ENCODE measurements around the gene TSNAXIP1. TPM values are rescaled to one million over a fixed set of nuclear protein-coding genes. Genes with fewer than 3 reads are reported as not detected.
"Not testable (repeated sequence)": the region's sequence is repeated elsewhere in the genome, so short reads cannot be mapped to it uniquely, and the experiment has no call there.

The TSNAXIP1 gene
- total and polyA plus RNA-seq, 2 experiments from 2014 or later: 0.65 to 1.2 TPM

- Histone ChIP-seq H3K9me2 (ENCODE audit: insufficient read depth) (no peaks in the 10 kb centered on the region), H2AFZ (no peak overlapping the region), H3K9me3 (ENCODE audit: low read depth) (no peaks in the 10 kb centered on the region), H3F3A (ENCODE audit: insufficient read depth) (no peaks in the 10 kb centered on the region), H4K20me1 (ENCODE audit: insufficient read depth) (no peaks in the 10 kb centered on the region), H3K27me3 (replicated peaks; ENCODE audit: insufficient read depth) (no peaks in the 10 kb centered on the region), H3K36me3 (ENCODE audit: low read depth) (peaks cover 6% of the 10 kb centered on the region; the same call in 1 of the 2 replicates), H3K4me1 (ENCODE audit: insufficient read depth) (peaks cover 6% of the 10 kb centered on the region), H3K9ac (no peak overlapping the region), H3K4me2 (ENCODE audit: unreplicated experiment) (no peak overlapping the region), H3K4me3 (no peak overlapping the region), H3K27ac (no peak overlapping the region), H3K79me2 (ENCODE audit: insufficient read depth) (peaks cover 27% of the 10 kb centered on the region)
- DNase-seq: no peak
- TF ChIP-seq EZH2phosphoT487 (IDR thresholded peaks at IDR 0.05; ENCODE audit: insufficient read depth, low read depth): no peak
- no peak for TF ChIP-seq EZH2 (IDR thresholded peaks at IDR 0.05; ENCODE audit: insufficient read depth, poor library complexity, severe bottlenecking)
- in situ Hi-C loops (cut with MboI): no loop called here
- 50 to 81% methylated on average over 1 to 4 of the region's 4 CpGs for WGBS, 2 experiments (ENCODE audit: low coverage in 1 of 2, low lambda C conversion rate in 2 of 2, missing lambda C conversion rate in 2 of 2)
Measured at GRCh38 chr16:67828651-67829050, 22.0 kb downstream of the TSNAXIP1 start.

GRCh38 chr16:67833030-67833414 is 26.3 kb downstream of the TSNAXIP1 start:
- no peaks in the 10 kb centered on the region for H3K9me3 ChIP-seq (ENCODE audit: low read depth)
- peak overlapping the region; percentile 89 for H3K27ac ChIP-seq
- no peaks in the 10 kb centered on the region for H3K27me3 ChIP-seq (replicated peaks; ENCODE audit: insufficient read depth)
- in situ Hi-C loops (cut with MboI): no loop called here
- peak overlapping the region; percentile 87 for H3K4me2 ChIP-seq (ENCODE audit: unreplicated experiment)
- no peak for TF ChIP-seq EZH2phosphoT487 (IDR thresholded peaks at IDR 0.05; ENCODE audit: insufficient read depth, low read depth)
- no peak for TF ChIP-seq EZH2 (IDR thresholded peaks at IDR 0.05; ENCODE audit: insufficient read depth, poor library complexity, severe bottlenecking)
- peaks cover 6% of the 10 kb centered on the region; the same call in 1 of the 2 replicates for H3K36me3 ChIP-seq (ENCODE audit: low read depth)
- no peaks in the 10 kb centered on the region for H4K20me1 ChIP-seq (ENCODE audit: insufficient read depth)
- DNase-seq: peak; percentile 94
- peak overlapping the region; percentile 93 for H2AFZ ChIP-seq
- no peaks in the 10 kb centered on the region for H3F3A ChIP-seq (ENCODE audit: insufficient read depth)
- 0% methylated on average over 3 of the region's 3 CpGs for WGBS, 2 experiments (ENCODE audit: low coverage in 1 of 2, low lambda C conversion rate in 2 of 2, missing lambda C conversion rate in 2 of 2)
- H3K9me2 ChIP-seq (ENCODE audit: insufficient read depth): no peaks in the 10 kb centered on the region
- H3K79me2 ChIP-seq (ENCODE audit: insufficient read depth): peaks cover 31% of the 10 kb centered on the region
- peak overlapping the region; percentile 99 for H3K9ac ChIP-seq
- H3K4me1 ChIP-seq (ENCODE audit: insufficient read depth): peaks cover 6% of the 10 kb centered on the region
- H3K4me3 ChIP-seq: peak overlapping the region; percentile 93

GRCh38 chr16:67833415-67834241 is 26.9 kb downstream of the TSNAXIP1 start:
- peak overlapping the region; percentile 99 for H3K9ac ChIP-seq
- TF ChIP-seq EZH2 (IDR thresholded peaks at IDR 0.05; ENCODE audit: insufficient read depth, poor library complexity, severe bottlenecking): no peak
- no peak for TF ChIP-seq EZH2phosphoT487 (IDR thresholded peaks at IDR 0.05; ENCODE audit: insufficient read depth, low read depth)
- H3K36me3 ChIP-seq (ENCODE audit: low read depth): peaks cover 6% of the 10 kb centered on the region; the same call in 1 of the 2 replicates

GRCh38 chr16:67834242-67834614 is 27.5 kb downstream of the TSNAXIP1 start:
- Histone ChIP-seq H3K27ac (peak overlapping the region; percentile 89; the same call in 1 of the 2 replicates), H2AFZ (peak overlapping the region; percentile 93), H3F3A (ENCODE audit: insufficient read depth) (no peaks in the 10 kb centered on the region), H3K9me3 (ENCODE audit: low read depth) (no peaks in the 10 kb centered on the region), H3K9me2 (ENCODE audit: insufficient read depth) (no peaks in the 10 kb centered on the region), H3K4me3 (peak overlapping the region; percentile 93), H3K36me3 (ENCODE audit: low read depth) (peaks cover 6% of the 10 kb centered on the region; the same call in 1 of the 2 replicates), H4K20me1 (ENCODE audit: insufficient read depth) (no peaks in the 10 kb centered on the region), H3K79me2 (ENCODE audit: insufficient read depth) (peaks cover 31% of the 10 kb centered on the region), H3K4me2 (ENCODE audit: unreplicated experiment) (peak overlapping the region; percentile 87), H3K27me3 (replicated peaks; ENCODE audit: insufficient read depth) (no peaks in the 10 kb centered on the region), H3K9ac (peak overlapping the region; percentile 99), H3K4me1 (ENCODE audit: insufficient read depth) (peaks cover 6% of the 10 kb centered on the region)
- WGBS, 2 experiments (ENCODE audit: low coverage in 1 of 2, low lambda C conversion rate in 2 of 2, missing lambda C conversion rate in 2 of 2): 86 to 89% methylated on average over 10 of the region's 10 CpGs
- no peak for DNase-seq
- in situ Hi-C loops (cut with MboI): no loop called here
- TF ChIP-seq EZH2 (IDR thresholded peaks at IDR 0.05; ENCODE audit: insufficient read depth, poor library complexity, severe bottlenecking) (no peak), EZH2phosphoT487 (IDR thresholded peaks at IDR 0.05; ENCODE audit: insufficient read depth, low read depth) (no peak)

More at GRCh38 chr16:67833415-67834241, 26.9 kb downstream of the TSNAXIP1 start:
- no peaks in the 10 kb centered on the region for H4K20me1 ChIP-seq (ENCODE audit: insufficient read depth)
- peak overlapping the region; percentile 93 for H2AFZ ChIP-seq
- in situ Hi-C loops (cut with MboI): no loop called here
- H3K4me3 ChIP-seq: peak overlapping the region; percentile 93
- peak; percentile 97 for DNase-seq
- no peaks in the 10 kb centered on the region for H3K9me2 ChIP-seq (ENCODE audit: insufficient read depth)
- H3K27ac ChIP-seq: peak overlapping the region; percentile 89
- H3K4me2 ChIP-seq (ENCODE audit: unreplicated experiment): peak overlapping the region; percentile 87
- peaks cover 6% of the 10 kb centered on the region for H3K4me1 ChIP-seq (ENCODE audit: insufficient read depth)
- no peaks in the 10 kb centered on the region for H3F3A ChIP-seq (ENCODE audit: insufficient read depth)
- no peaks in the 10 kb centered on the region for H3K27me3 ChIP-seq (replicated peaks; ENCODE audit: insufficient read depth)
- no peaks in the 10 kb centered on the region for H3K9me3 ChIP-seq (ENCODE audit: low read depth)
- peaks cover 31% of the 10 kb centered on the region for H3K79me2 ChIP-seq (ENCODE audit: insufficient read depth)
- 1 to 3% methylated on average over 45 to 49 of the region's 49 CpGs for WGBS, 2 experiments (ENCODE audit: low coverage in 1 of 2, low lambda C conversion rate in 2 of 2, missing lambda C conversion rate in 2 of 2)

GRCh38 chr16:67837190-67837589 is 30.5 kb downstream of the TSNAXIP1 start:
- in situ Hi-C loops (cut with MboI); H3K9me3 ChIP-seq (ENCODE audit: low read depth): not testable (repeated sequence)
- H3K79me2 ChIP-seq (ENCODE audit: insufficient read depth): peaks cover 19% of the 10 kb centered on the region

More at GRCh38 chr16:67837190-67837589, 30.5 kb downstream of the TSNAXIP1 start:
- not testable (repeated sequence) for DNase-seq; H2AFZ ChIP-seq; H3K4me2 ChIP-seq (ENCODE audit: unreplicated experiment); H3K27ac ChIP-seq; H3F3A ChIP-seq (ENCODE audit: insufficient read depth); H4K20me1 ChIP-seq (ENCODE audit: insufficient read depth); H3K9me2 ChIP-seq (ENCODE audit: insufficient read depth); H3K27me3 ChIP-seq (replicated peaks; ENCODE audit: insufficient read depth); H3K4me3 ChIP-seq; H3K9ac ChIP-seq; H3K36me3 ChIP-seq (ENCODE audit: low read depth)
- WGBS, 2 experiments (ENCODE audit: low coverage in 1 of 2, low lambda C conversion rate in 2 of 2, missing lambda C conversion rate in 2 of 2): 89 to 92% methylated on average over 10 of the region's 10 CpGs
- H3K4me1 ChIP-seq (ENCODE audit: insufficient read depth): peaks cover 10% of the 10 kb centered on the region

Data from GM23248 (cell line).